AG09319 (cell line): ENCODE results near the gene MLST8.

Source experiments
- DNase-seq: peaks from one replicate; pipeline ENCODE4 v3.0.0-alpha.2; 2010; ENCODE audit warnings: low read depth; ENCODE audit errors: extremely low read depth
- CTCF ChIP-seq: IDR thresholded peaks from 2 replicates; pipeline ENCODE4 v1.5.1; 2011; ENCODE audit warnings: low read depth, mild to moderate bottlenecking, inconsistent platforms, low read length, moderate library complexity

The MLST8 gene

GRCh38 chr16:2234813-2235170, 29.5 kb downstream of the MLST8 start:
- DNase-seq, result no peak

GRCh38 chr16:2235234-2235651, 30.0 kb downstream of the MLST8 start:
- TF ChIP-seq CTCF, result no peak
- DNase-seq, result no peak

More at GRCh38 chr16:2234813-2235170, 29.5 kb downstream of the MLST8 start:
- TF ChIP-seq CTCF, result no peak

GRCh38 chr16:2235695-2236336, 30.6 kb downstream of the MLST8 start:
- DNase-seq, result no peak
- no peak for TF ChIP-seq CTCF

- no peak for DNase-seq
- TF ChIP-seq CTCF, result no peak; the same call in 1 of the 2 replicates
Observed at GRCh38 chr16:2236337-2237101, 31.3 kb downstream of the MLST8 start, which contains the start of gene DNASE1L2. TSS of gene DNASE1L2 (plus strand) at chr16:2236444. CDS start at chr16:2236817, 373 bp downstream.

GRCh38 chr16:2237102-2237482, 31.8 kb downstream of the MLST8 start:
- no peak for DNase-seq
- TF ChIP-seq CTCF, result no peak

GRCh38 chr16:2237493-2238149, 32.4 kb downstream of the MLST8 start:
- TF ChIP-seq CTCF, result no peak
- DNase-seq, result no peak
